HUES64 (cell line): Measurements from ENCODE around the gene IGFBP6.

ENCODE experiments used
- H3K27ac ChIP-seq: 2 replicates; pipeline ENCODE4 v1.7.0; 2013; ENCODE audit warnings: low read depth, low read length, inconsistent platforms
- H3K27me3 ChIP-seq: 2 replicates; pipeline ENCODE4 v1.6.1; 2013; ENCODE audit warnings: mild to moderate bottlenecking, low read length; ENCODE audit not compliant: insufficient read depth
- H3K36me3 ChIP-seq: 2 replicates; pipeline ENCODE4 v1.6.1; 2013; ENCODE audit warnings: mild to moderate bottlenecking, low read length; ENCODE audit not compliant: insufficient read depth
- H3K4me1 ChIP-seq: 2 replicates; pipeline ENCODE4 v1.6.1; 2013; ENCODE audit warnings: mild to moderate bottlenecking, low read length, moderate library complexity; ENCODE audit not compliant: insufficient read depth
- H3K4me3 ChIP-seq: 2 replicates; pipeline ENCODE4 v1.5.1; 2013; ENCODE audit warnings: mild to moderate bottlenecking, low read length, moderate library complexity
- H3K9ac ChIP-seq: 2 replicates; pipeline ENCODE4 v1.6.1; 2013; ENCODE audit warnings: mild to moderate bottlenecking, low read depth, low read length
- H3K9me3 ChIP-seq: 2 replicates; pipeline ENCODE4 v1.6.1; 2013; ENCODE audit warnings: low read depth, low read length; ENCODE audit not compliant: insufficient read depth
- WGBS: fragments of 150-250, 120-280 bp; methylation state at CpG from one replicate; pipeline ENCODE4 v1.1.7; 2013; ENCODE audit warnings: missing lambda C conversion rate; 5-methylcytosine and 5-hydroxymethylcytosine counted together

The IGFBP6 gene

GRCh38 chr12:53060721-53061276, 36.7 kb upstream of the IGFBP6 start:
- WGBS: 88% methylated on average over 18 of the region's 18 CpGs
- Histone ChIP-seq H3K4me1 (no peaks in the 10 kb centered on the region), H3K9me3 (no peaks in the 10 kb centered on the region), H3K9ac (no peak overlapping the region), H3K27ac (no peak overlapping the region), H3K27me3 (peaks cover 3% of the 10 kb centered on the region), H3K4me3 (no peak overlapping the region), H3K36me3 (no peaks in the 10 kb centered on the region)

- H3K36me3 ChIP-seq: no peaks in the 10 kb centered on the region
These were observed 36.0 kb upstream of the IGFBP6 start for GRCh38 chr12:53061404-53062010.

GRCh38 chr12:53062011-53062961, 35.2 kb upstream of the IGFBP6 start:
- no peaks in the 10 kb centered on the region for H3K9me3 ChIP-seq
- no peaks in the 10 kb centered on the region; the same call in 1 of the 2 replicates for H3K27me3 ChIP-seq
- no peaks in the 10 kb centered on the region for H3K4me1 ChIP-seq
- no peak overlapping the region for H3K4me3 ChIP-seq
- H3K27ac ChIP-seq: no peak overlapping the region
- H3K36me3 ChIP-seq: no peaks in the 10 kb centered on the region
- H3K9ac ChIP-seq: no peak overlapping the region
- WGBS: 87% methylated on average over 20 of the region's 20 CpGs

More at GRCh38 chr12:53061404-53062010, 36.0 kb upstream of the IGFBP6 start:
- Histone ChIP-seq H3K9ac (no peak overlapping the region), H3K9me3 (no peaks in the 10 kb centered on the region), H3K27ac (no peak overlapping the region), H3K4me1 (no peaks in the 10 kb centered on the region), H3K27me3 (peaks cover 3% of the 10 kb centered on the region), H3K4me3 (no peak overlapping the region)
- 87% methylated on average over 5 of the region's 5 CpGs for WGBS

GRCh38 chr12:53062977-53063707, 34.3 kb upstream of the IGFBP6 start:
- Histone ChIP-seq H3K4me3 (no peak overlapping the region), H3K27me3 (no peaks in the 10 kb centered on the region; the same call in 1 of the 2 replicates), H3K27ac (no peak overlapping the region), H3K4me1 (no peaks in the 10 kb centered on the region), H3K9me3 (no peaks in the 10 kb centered on the region), H3K36me3 (no peaks in the 10 kb centered on the region), H3K9ac (no peak overlapping the region)
- 92% methylated on average over 14 of the region's 14 CpGs for WGBS

- WGBS: 85% methylated on average over 13 of the region's 13 CpGs
- Histone ChIP-seq H3K9me3 (no peaks in the 10 kb centered on the region), H3K4me1 (peaks cover 6% of the 10 kb centered on the region), H3K27me3 (no peaks in the 10 kb centered on the region; the same call in 1 of the 2 replicates), H3K9ac (no peak overlapping the region), H3K4me3 (no peak overlapping the region), H3K36me3 (no peaks in the 10 kb centered on the region), H3K27ac (no peak overlapping the region)
These were observed 33.5 kb upstream of the IGFBP6 start for GRCh38 chr12:53063708-53064612.

- H3K27ac ChIP-seq: no peak overlapping the region
- no peak overlapping the region for H3K4me3 ChIP-seq
- no peaks in the 10 kb centered on the region for H3K9me3 ChIP-seq
- H3K4me1 ChIP-seq: peaks cover 12% of the 10 kb centered on the region
- no peak overlapping the region for H3K9ac ChIP-seq
- no peaks in the 10 kb centered on the region for H3K27me3 ChIP-seq
- 93% methylated on average over 11 of the region's 11 CpGs for WGBS
- no peaks in the 10 kb centered on the region for H3K36me3 ChIP-seq
These were observed 32.6 kb upstream of the IGFBP6 start for GRCh38 chr12:53064613-53065436.

GRCh38 chr12:53065470-53065869, 32.0 kb upstream of the IGFBP6 start:
- H3K9ac ChIP-seq: no peak overlapping the region
- H3K4me1 ChIP-seq: peaks cover 12% of the 10 kb centered on the region
- no peak overlapping the region for H3K27ac ChIP-seq
- H3K9me3 ChIP-seq: no peaks in the 10 kb centered on the region
- WGBS: 93% methylated on average over 7 of the region's 7 CpGs
- H3K27me3 ChIP-seq: no peaks in the 10 kb centered on the region
- no peaks in the 10 kb centered on the region for H3K36me3 ChIP-seq
- no peak overlapping the region for H3K4me3 ChIP-seq

- Histone ChIP-seq H3K27ac (no peak overlapping the region), H3K9ac (no peak overlapping the region)
These were observed 31.2 kb upstream of the IGFBP6 start for GRCh38 chr12:53065975-53066931.

More at GRCh38 chr12:53065975-53066931, 31.2 kb upstream of the IGFBP6 start:
- no peak overlapping the region for H3K4me3 ChIP-seq
- 56% methylated on average over 24 of the region's 24 CpGs for WGBS
- no peaks in the 10 kb centered on the region for H3K9me3 ChIP-seq
- H3K4me1 ChIP-seq: peaks cover 12% of the 10 kb centered on the region
- H3K27me3 ChIP-seq: no peaks in the 10 kb centered on the region
- H3K36me3 ChIP-seq: no peaks in the 10 kb centered on the region
